ENCODE measurements around the gene FBLN5.

The FBLN5 gene

GRCh38 chr14:91891101-91891500 is 56.4 kb downstream of the FBLN5 start:
- H3K36me3 ChIP-seq (ENCODE audit: insufficient read depth, low read length), result no peaks in the 10 kb centered on the region
- H3K4me1 ChIP-seq (ENCODE audit: insufficient read depth, low read length), result no peaks in the 10 kb centered on the region
- no peaks in the 10 kb centered on the region for H3K27me3 ChIP-seq (ENCODE audit: insufficient read depth, low read length)
- H3K9ac ChIP-seq (ENCODE audit: low read depth, low read length), result no peak overlapping the region
- 97% methylated on average over 5 of the region's 5 CpGs for WGBS
- no peak overlapping the region for H3K4me3 ChIP-seq (ENCODE audit: low read length)
- no peaks in the 10 kb centered on the region for H3K9me3 ChIP-seq (ENCODE audit: insufficient read depth, low read depth, low read length)
- no peak overlapping the region for H3K27ac ChIP-seq (ENCODE audit: low read depth, low read length)

GRCh38 chr14:91890291-91890749 is 57.2 kb downstream of the FBLN5 start:
- Histone ChIP-seq H3K9me3 (ENCODE audit: insufficient read depth, low read depth, low read length) (no peaks in the 10 kb centered on the region), H3K36me3 (ENCODE audit: insufficient read depth, low read length) (no peaks in the 10 kb centered on the region), H3K27ac (ENCODE audit: low read depth, low read length) (no peak overlapping the region), H3K4me1 (ENCODE audit: insufficient read depth, low read length) (no peaks in the 10 kb centered on the region), H3K4me3 (ENCODE audit: low read length) (no peak overlapping the region), H3K9ac (ENCODE audit: low read depth, low read length) (no peak overlapping the region), H3K27me3 (ENCODE audit: insufficient read depth, low read length) (no peaks in the 10 kb centered on the region)
- WGBS, result 90% methylated on average over 5 of the region's 5 CpGs

- Histone ChIP-seq H3K4me3 (ENCODE audit: low read length) (no peak overlapping the region), H3K27ac (ENCODE audit: low read depth, low read length) (no peak overlapping the region), H3K4me1 (ENCODE audit: insufficient read depth, low read length) (no peaks in the 10 kb centered on the region), H3K9ac (ENCODE audit: low read depth, low read length) (no peak overlapping the region), H3K36me3 (ENCODE audit: insufficient read depth, low read length) (no peaks in the 10 kb centered on the region), H3K9me3 (ENCODE audit: insufficient read depth, low read depth, low read length) (no peaks in the 10 kb centered on the region), H3K27me3 (ENCODE audit: insufficient read depth, low read length) (no peaks in the 10 kb centered on the region)
- 92% methylated on average over 13 of the region's 13 CpGs for WGBS
Observed at GRCh38 chr14:91889477-91890211, 57.9 kb downstream of the FBLN5 start.

GRCh38 chr14:91888641-91889476 is 58.6 kb downstream of the FBLN5 start:
- WGBS, result 88% methylated on average over 10 of the region's 10 CpGs
- Histone ChIP-seq H3K4me3 (ENCODE audit: low read length) (no peak overlapping the region), H3K36me3 (ENCODE audit: insufficient read depth, low read length) (no peaks in the 10 kb centered on the region), H3K27ac (ENCODE audit: low read depth, low read length) (no peak overlapping the region), H3K4me1 (ENCODE audit: insufficient read depth, low read length) (no peaks in the 10 kb centered on the region), H3K9me3 (ENCODE audit: insufficient read depth, low read depth, low read length) (no peaks in the 10 kb centered on the region), H3K27me3 (ENCODE audit: insufficient read depth, low read length) (no peaks in the 10 kb centered on the region), H3K9ac (ENCODE audit: low read depth, low read length) (no peak overlapping the region)

- Histone ChIP-seq H3K9ac (ENCODE audit: low read depth, low read length) (no peak overlapping the region), H3K27me3 (ENCODE audit: insufficient read depth, low read length) (no peaks in the 10 kb centered on the region), H3K4me1 (ENCODE audit: insufficient read depth, low read length) (no peaks in the 10 kb centered on the region), H3K4me3 (ENCODE audit: low read length) (no peak overlapping the region), H3K9me3 (ENCODE audit: insufficient read depth, low read depth, low read length) (no peaks in the 10 kb centered on the region), H3K27ac (ENCODE audit: low read depth, low read length) (no peak overlapping the region), H3K36me3 (ENCODE audit: insufficient read depth, low read length) (no peaks in the 10 kb centered on the region)
- WGBS, result 97% methylated on average over 8 of the region's 8 CpGs
Observed at GRCh38 chr14:91886961-91887360, 60.5 kb downstream of the FBLN5 start.

- no peaks in the 10 kb centered on the region for H3K27me3 ChIP-seq (ENCODE audit: insufficient read depth, low read length)
- no peaks in the 10 kb centered on the region for H3K4me1 ChIP-seq (ENCODE audit: insufficient read depth, low read length)
- no peaks in the 10 kb centered on the region for H3K9me3 ChIP-seq (ENCODE audit: insufficient read depth, low read depth, low read length)
- no peak overlapping the region for H3K9ac ChIP-seq (ENCODE audit: low read depth, low read length)
- no peak overlapping the region for H3K27ac ChIP-seq (ENCODE audit: low read depth, low read length)
- no peak overlapping the region for H3K4me3 ChIP-seq (ENCODE audit: low read length)
- H3K36me3 ChIP-seq (ENCODE audit: insufficient read depth, low read length), result no peaks in the 10 kb centered on the region
- WGBS, result 86% methylated on average over 4 of the region's 4 CpGs
Observed at GRCh38 chr14:91885839-91886238, 61.7 kb downstream of the FBLN5 start.

GRCh38 chr14:91885113-91885712 is 62.3 kb downstream of the FBLN5 start:
- Histone ChIP-seq H3K4me3 (ENCODE audit: low read length) (no peak overlapping the region), H3K4me1 (ENCODE audit: insufficient read depth, low read length) (no peaks in the 10 kb centered on the region), H3K9ac (ENCODE audit: low read depth, low read length) (no peak overlapping the region), H3K27me3 (ENCODE audit: insufficient read depth, low read length) (no peaks in the 10 kb centered on the region), H3K27ac (ENCODE audit: low read depth, low read length) (no peak overlapping the region), H3K36me3 (ENCODE audit: insufficient read depth, low read length) (no peaks in the 10 kb centered on the region), H3K9me3 (ENCODE audit: insufficient read depth, low read depth, low read length) (no peaks in the 10 kb centered on the region)
- WGBS, result over 99% methylated on average over 4 of the region's 4 CpGs

- H3K27me3 ChIP-seq (ENCODE audit: insufficient read depth, low read length), result no peaks in the 10 kb centered on the region
- WGBS, result 75% methylated on average over 6 of the region's 6 CpGs
Observed at GRCh38 chr14:91884664-91885063, 62.8 kb downstream of the FBLN5 start.

GRCh38 chr14:91883753-91884152 is 63.7 kb downstream of the FBLN5 start:
- Histone ChIP-seq H3K27ac (ENCODE audit: low read depth, low read length) (no peak overlapping the region), H3K27me3 (ENCODE audit: insufficient read depth, low read length) (no peaks in the 10 kb centered on the region), H3K9ac (ENCODE audit: low read depth, low read length) (no peak overlapping the region), H3K9me3 (ENCODE audit: insufficient read depth, low read depth, low read length) (no peaks in the 10 kb centered on the region), H3K36me3 (ENCODE audit: insufficient read depth, low read length) (no peaks in the 10 kb centered on the region), H3K4me1 (ENCODE audit: insufficient read depth, low read length) (no peaks in the 10 kb centered on the region), H3K4me3 (ENCODE audit: low read length) (no peak overlapping the region)
- WGBS, result 93% methylated on average over 9 of the region's 9 CpGs

More at GRCh38 chr14:91884664-91885063, 62.8 kb downstream of the FBLN5 start:
- Histone ChIP-seq H3K4me3 (ENCODE audit: low read length) (no peak overlapping the region), H3K27ac (ENCODE audit: low read depth, low read length) (no peak overlapping the region), H3K4me1 (ENCODE audit: insufficient read depth, low read length) (no peaks in the 10 kb centered on the region), H3K9ac (ENCODE audit: low read depth, low read length) (no peak overlapping the region), H3K9me3 (ENCODE audit: insufficient read depth, low read depth, low read length) (no peaks in the 10 kb centered on the region), H3K36me3 (ENCODE audit: insufficient read depth, low read length) (no peaks in the 10 kb centered on the region)

GRCh38 chr14:91882776-91883175 is 64.7 kb downstream of the FBLN5 start:
- Histone ChIP-seq H3K27ac (ENCODE audit: low read depth, low read length) (no peak overlapping the region), H3K27me3 (ENCODE audit: insufficient read depth, low read length) (no peaks in the 10 kb centered on the region), H3K9ac (ENCODE audit: low read depth, low read length) (no peak overlapping the region), H3K4me3 (ENCODE audit: low read length) (no peak overlapping the region), H3K4me1 (ENCODE audit: insufficient read depth, low read length) (no peaks in the 10 kb centered on the region), H3K36me3 (ENCODE audit: insufficient read depth, low read length) (no peaks in the 10 kb centered on the region), H3K9me3 (ENCODE audit: insufficient read depth, low read depth, low read length) (no peaks in the 10 kb centered on the region)
- WGBS, result 89% methylated on average over 4 of the region's 4 CpGs

- Histone ChIP-seq H3K27ac (ENCODE audit: low read depth, low read length) (no peak overlapping the region), H3K27me3 (ENCODE audit: insufficient read depth, low read length) (no peaks in the 10 kb centered on the region), H3K4me3 (ENCODE audit: low read length) (no peak overlapping the region), H3K9ac (ENCODE audit: low read depth, low read length) (no peak overlapping the region), H3K9me3 (ENCODE audit: insufficient read depth, low read depth, low read length) (no peaks in the 10 kb centered on the region), H3K4me1 (ENCODE audit: insufficient read depth, low read length) (no peaks in the 10 kb centered on the region), H3K36me3 (ENCODE audit: insufficient read depth, low read length) (no peaks in the 10 kb centered on the region)
- WGBS, result 93% methylated on average over 5 of the region's 5 CpGs
Observed at GRCh38 chr14:91882369-91882768, 65.1 kb downstream of the FBLN5 start.

Measured in HUES64 (cell line).